Activated CD8-positive, alpha-beta memory T cell treated with anti-CD3 and anti-CD28 coated beads, Interleukin-2, amount 50 U/mL, for 1 hour (primary cell): ENCODE results near the gene AATK.

ENCODE experiments used
- DNase-seq: peaks from one replicate; pipeline ENCODE4 v3.0.0-alpha.2; 2020; ENCODE audit errors: extremely low read depth

The AATK gene

DNA sequence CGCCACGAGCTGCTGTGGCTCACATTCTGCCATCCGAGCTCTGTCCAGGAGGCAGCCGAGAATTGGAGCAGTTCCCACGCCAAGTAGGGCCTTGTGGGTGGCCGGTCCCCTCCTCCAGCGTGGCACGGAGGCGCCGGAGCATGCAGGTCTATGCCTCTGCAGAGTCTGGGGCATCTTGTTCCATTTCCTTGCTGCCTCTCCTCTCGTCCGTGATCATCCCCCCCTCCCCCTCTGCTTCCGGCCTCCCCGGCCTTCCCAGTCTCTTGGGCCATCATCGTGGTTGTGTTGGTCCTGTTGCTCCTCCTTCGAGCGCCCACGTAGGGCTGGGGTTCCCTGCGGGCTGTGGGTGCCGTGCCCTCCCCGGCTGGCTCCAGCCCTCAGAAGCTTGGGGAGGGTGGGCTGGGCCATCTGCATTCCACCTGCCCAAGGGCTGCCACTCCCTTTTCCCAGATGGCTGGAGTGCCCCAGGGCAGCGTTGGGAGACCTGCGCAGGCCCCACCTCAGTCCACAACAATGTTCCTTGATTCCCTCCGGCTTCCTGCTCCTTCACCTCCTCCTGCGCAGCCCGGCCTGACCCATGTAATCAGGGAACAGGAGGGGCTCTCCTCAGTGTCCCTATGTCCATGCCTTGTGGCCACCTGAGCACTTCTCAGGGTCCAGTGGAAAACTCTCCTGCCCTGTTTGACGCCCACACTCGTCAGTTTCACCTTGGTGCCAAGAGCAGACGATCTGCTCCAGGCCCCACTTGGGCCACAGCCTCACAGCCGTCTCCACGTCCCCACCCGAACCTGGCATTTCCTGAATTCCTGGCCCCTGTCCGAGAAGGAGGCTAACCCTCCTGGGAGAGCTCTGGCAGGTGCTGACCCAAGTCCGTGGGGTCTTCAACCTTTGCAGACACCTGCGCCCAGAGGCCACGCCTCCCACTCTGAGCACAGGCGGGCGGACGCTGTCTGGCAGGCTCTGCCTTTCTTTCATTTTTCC lies 94.0 kb downstream of the AATK start:
- no peak for DNase-seq

DNA sequence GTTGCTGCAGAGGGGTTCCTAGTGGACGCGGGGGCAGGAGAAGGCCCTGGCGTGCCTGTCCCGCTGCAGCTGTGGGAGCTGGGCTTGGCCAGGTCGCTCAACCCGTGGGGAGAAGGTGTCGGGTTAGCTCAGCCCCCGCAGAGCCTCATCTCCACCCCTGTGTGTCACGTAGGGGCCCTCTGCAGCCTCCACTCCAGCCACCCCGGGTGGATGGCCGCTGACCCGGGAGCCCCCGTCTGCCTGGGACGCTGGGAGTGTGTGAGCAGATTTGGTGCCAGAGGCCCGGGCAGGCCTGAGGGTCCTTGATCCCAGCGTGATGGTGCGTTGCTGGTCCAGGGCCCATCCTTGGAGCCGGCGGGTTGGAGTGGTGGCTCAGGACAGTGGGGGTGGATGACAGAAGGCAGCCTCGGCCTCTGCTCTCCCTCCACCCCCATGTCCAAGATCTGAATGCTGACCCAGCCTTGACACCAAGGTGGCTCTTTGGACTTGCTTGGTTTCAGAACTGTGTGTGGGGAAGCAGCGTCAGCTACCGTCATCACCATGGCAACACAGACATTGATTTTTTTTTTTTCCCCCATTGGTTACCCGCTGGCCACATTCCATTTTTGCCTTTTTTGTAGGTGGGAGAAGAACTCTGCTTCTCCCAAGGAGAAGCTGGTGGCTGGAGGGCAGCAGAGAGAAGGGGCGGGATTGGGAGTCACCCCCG lies 95.3 kb downstream of the AATK start:
- DNase-seq: no peak

DNA sequence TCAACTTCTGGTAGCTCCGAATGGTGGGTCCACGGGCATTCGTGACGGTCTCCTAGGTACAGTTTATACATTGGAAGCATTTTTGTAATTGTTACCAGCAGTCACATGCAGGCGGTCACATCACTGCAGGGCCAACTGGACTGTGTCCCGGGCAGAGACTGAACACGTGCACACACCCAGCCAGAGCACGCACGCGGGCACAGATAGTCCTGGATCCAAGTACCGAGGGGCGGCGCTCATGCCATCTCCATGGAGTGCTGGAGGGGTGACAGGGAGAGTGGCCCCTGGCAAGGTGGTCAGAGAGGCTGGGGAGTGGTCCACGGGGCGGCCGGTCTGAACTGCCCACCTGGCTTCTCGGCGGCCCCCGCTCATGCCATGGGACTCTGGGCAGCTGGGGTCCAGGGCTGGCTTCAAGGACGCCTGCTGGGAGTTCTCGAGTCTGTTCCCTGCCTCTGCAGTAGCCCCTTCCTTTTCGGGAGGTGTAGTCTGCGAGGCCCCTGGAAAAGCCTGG lies 96.8 kb downstream of the AATK start:
- DNase-seq: no peak

DNA sequence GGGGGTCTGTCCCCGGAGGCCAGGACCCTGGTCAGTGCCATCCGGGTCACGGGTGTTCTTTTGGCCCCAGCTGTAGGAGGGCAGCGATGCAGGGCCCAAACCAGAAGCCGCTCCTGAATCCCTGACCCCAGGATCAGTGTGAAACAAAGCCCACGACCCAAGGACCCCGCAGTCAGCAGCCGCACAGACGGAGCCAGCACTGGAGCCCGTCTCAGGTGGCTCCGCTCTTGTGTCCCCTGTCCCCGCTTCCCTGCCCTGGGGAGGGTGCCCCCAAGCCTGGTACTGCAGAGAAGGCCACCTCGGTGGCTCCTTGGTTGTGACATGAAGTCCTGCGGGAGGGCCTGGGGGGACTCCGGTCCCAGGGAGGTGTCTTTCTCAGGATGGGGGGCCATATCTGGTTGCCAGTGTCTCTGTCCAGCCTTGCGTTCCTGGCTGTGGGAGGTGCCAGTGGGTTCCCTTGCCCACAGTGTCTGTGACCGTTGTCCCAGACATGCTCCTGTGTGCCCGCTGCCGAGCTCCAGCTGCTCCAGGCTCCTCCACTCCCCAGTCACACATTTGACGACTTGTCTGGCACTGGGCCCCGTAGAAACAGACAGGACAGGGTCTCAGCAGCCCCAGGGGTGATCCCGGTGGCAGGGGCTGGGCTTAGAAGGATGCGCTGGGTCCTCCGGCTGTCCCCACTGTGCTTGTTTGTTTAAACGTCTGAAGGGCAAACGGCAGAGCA lies 97.4 kb downstream of the AATK start:
- DNase-seq: no peak

DNA sequence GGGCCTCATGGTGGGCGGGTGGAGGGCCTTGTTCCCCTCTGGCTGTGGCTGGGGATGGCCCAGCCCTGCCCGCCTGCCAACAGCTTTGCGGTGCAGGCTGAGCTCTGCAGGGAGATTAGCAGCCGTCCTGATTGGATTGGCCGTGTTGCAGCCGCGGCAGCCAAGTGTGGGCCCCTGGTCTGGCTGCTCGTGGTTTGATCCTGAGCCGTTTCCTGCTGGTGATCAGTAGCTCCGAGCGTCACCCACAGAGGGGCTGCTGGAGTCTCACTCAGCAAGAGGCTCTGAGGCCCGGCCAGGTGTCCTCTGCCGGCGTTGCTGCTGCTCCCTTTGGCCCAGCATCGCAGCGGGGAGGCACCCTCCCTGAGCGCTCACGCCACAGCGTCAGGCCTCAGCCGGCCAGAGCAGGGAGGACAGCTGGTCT lies 98.6 kb downstream of the AATK start:
- DNase-seq: no peak
